GM23338 (cell line): ENCODE measurements around the gene KRT79. TPM values are rescaled to one million over a fixed set of nuclear protein-coding genes. Genes with fewer than 3 reads are reported as not detected.

ENCODE experiments used
- ATAC-seq: fragments of 200-7000 bp; cut with Tn5 transposase; 3 replicates; pipeline ENCODE4 v1.9.1; 2020
- DNase-seq: peaks from one replicate; pipeline ENCODE4 v3.0.0-alpha.2; 2015; ENCODE audit warnings: low spot score
- H2AFZ ChIP-seq: fragments of 200-600 bp; sonication (generic); 2 replicates; pipeline ENCODE4 v1.8.0; 2016; ENCODE audit warnings: antibody characterized with exemption, mild to moderate bottlenecking, moderate library complexity
- H3F3A ChIP-seq: fragments of 200-600 bp; sonication (generic); replicated peaks from 2 replicates; pipeline ENCODE4 v1.8.0; 2017; ENCODE audit warnings: antibody characterized with exemption, mixed run types, low read depth
- H3K27ac ChIP-seq: fragments of 200-600 bp; sonication (generic); 2 replicates; pipeline ENCODE4 v1.6.1; 2016; ENCODE audit warnings: low read depth
- H3K27me3 ChIP-seq: fragments of 200-600 bp; sonication (generic); 2 replicates; pipeline ENCODE4 v1.8.0; 2016; ENCODE audit warnings: mild to moderate bottlenecking, mixed run types, moderate library complexity; ENCODE audit not compliant: insufficient read depth
- H3K36me3 ChIP-seq: fragments of 200-600 bp; sonication (generic); 2 replicates; pipeline ENCODE4 v1.8.0; 2016; ENCODE audit warnings: mild to moderate bottlenecking; ENCODE audit not compliant: insufficient read depth
- H3K4me1 ChIP-seq: fragments of 200-600 bp; sonication (generic); 2 replicates; pipeline ENCODE4 v1.8.0; 2016; ENCODE audit warnings: mild to moderate bottlenecking, moderate library complexity; ENCODE audit not compliant: insufficient read depth
- H3K4me2 ChIP-seq: fragments of 200-600 bp; sonication (generic); 2 replicates; pipeline ENCODE4 v1.7.1; 2017; ENCODE audit warnings: mixed run types
- H3K4me3 ChIP-seq: fragments of 200-600 bp; sonication (generic); 2 replicates; pipeline ENCODE4 v1.6.1; 2016; ENCODE audit warnings: mixed run types
- H3K79me2 ChIP-seq: fragments of 200-600 bp; sonication (generic); replicated peaks from 2 replicates; pipeline ENCODE4 v1.8.0; 2017; ENCODE audit warnings: mild to moderate bottlenecking; ENCODE audit not compliant: insufficient read depth
- H3K9me2 ChIP-seq: fragments of 200-600 bp; sonication (generic); 2 replicates; pipeline ENCODE4 v1.8.0; 2017; ENCODE audit not compliant: insufficient read depth
- H4K20me1 ChIP-seq: fragments of 200-600 bp; sonication (generic); replicated peaks from 2 replicates; pipeline ENCODE4 v1.8.0; 2017; ENCODE audit warnings: mild to moderate bottlenecking; ENCODE audit not compliant: insufficient read depth
- H3K27ac Mint-ChIP-seq: 2 replicates; pipeline ENCODE4 v1.8.0; 2020; ENCODE audit warnings: inconsistent platforms, mild to moderate bottlenecking, moderate library complexity, mixed read lengths
- H3K27me3 Mint-ChIP-seq: 3 replicates; pipeline ENCODE4 v1.8.0; 2022; ENCODE audit warnings: low read depth, mild to moderate bottlenecking, moderate library complexity, mixed read lengths, inconsistent platforms; ENCODE audit not compliant: insufficient read depth, poor library complexity
- H3K36me3 Mint-ChIP-seq: 3 replicates; pipeline ENCODE4 v1.8.0; 2021; ENCODE audit warnings: low read depth, mild to moderate bottlenecking, inconsistent platforms, moderate library complexity, mixed read lengths
- H3K4me1 Mint-ChIP-seq: 3 replicates; pipeline ENCODE4 v1.8.0; 2020; ENCODE audit warnings: mild to moderate bottlenecking, inconsistent platforms, mixed read lengths
- H3K4me3 Mint-ChIP-seq: 3 replicates; pipeline ENCODE4 v1.8.0; 2021; ENCODE audit warnings: moderate library complexity, mild to moderate bottlenecking, inconsistent platforms, mixed read lengths
- H3K9me3 Mint-ChIP-seq: 3 replicates; pipeline ENCODE4 v1.8.0; 2020; ENCODE audit warnings: moderate library complexity, mild to moderate bottlenecking, inconsistent platforms, mixed read lengths
- EZH2phosphoT487 ChIP-seq: fragments of 200-600 bp; sonication (generic); IDR thresholded peaks from one replicate; pipeline ENCODE4 v1.8.1; 2018; ENCODE audit warnings: antibody characterized with exemption; ENCODE audit not compliant: unreplicated experiment
- JUNB ChIP-seq: IDR thresholded peaks from one replicate; pipeline ENCODE4 v1.6.1; 2016; ENCODE audit warnings: antibody characterized with exemption; ENCODE audit not compliant: unreplicated experiment
- NANOG ChIP-seq: IDR thresholded peaks from 2 replicates; pipeline ENCODE4 v1.6.1; 2016; ENCODE audit warnings: antibody characterized with exemption, borderline replicate concordance
- POLR2AphosphoS5 ChIP-seq: IDR thresholded peaks from 2 replicates; pipeline ENCODE4 v1.6.1; 2016; ENCODE audit warnings: antibody characterized with exemption, low read depth
- STAT1 ChIP-seq: IDR thresholded peaks from one replicate; pipeline ENCODE4 v1.6.1; 2016; ENCODE audit warnings: antibody characterized with exemption; ENCODE audit not compliant: unreplicated experiment
- polyA plus RNA-seq: library from polyadenylated mRNA; unstranded; fragments of >200 nt; fragmentation: Nextera tagmentation; extraction: Ambion mirVana; gene quantifications from 2 replicates; pipeline ENCODE4 v1.2.1, GENCODE V29; 2016
- total RNA-seq: library from RNA; depleted of rRNA; stranded (reverse); fragments of >200 nt; shearing (Covaris generic); gene quantifications from 2 replicates; pipeline ENCODE4 v1.2.3, GENCODE V29; 2014
- TF ChIP-seq, protein P1 (sequence below): fragments of 250-450 bp; sonication (Bioruptor Pico); IDR thresholded peaks from 2 replicates; pipeline ENCODE4 v1.5.0; 2020; ENCODE audit warnings: mild to moderate bottlenecking, moderate library complexity
- TF ChIP-seq, protein P2 (sequence below): IDR thresholded peaks from one replicate; pipeline ENCODE4 v1.6.1; 2018; ENCODE audit warnings: antibody characterized with exemption; ENCODE audit not compliant: unreplicated experiment
- TF ChIP-seq, protein P3 (sequence below): IDR thresholded peaks from 2 replicates; pipeline ENCODE4 v1.6.1; 2016; ENCODE audit warnings: antibody characterized with exemption

The KRT79 gene
- total and polyA plus RNA-seq, 2 experiments from 2014 or later = 0.21 TPM; not detected in 1

DNA sequence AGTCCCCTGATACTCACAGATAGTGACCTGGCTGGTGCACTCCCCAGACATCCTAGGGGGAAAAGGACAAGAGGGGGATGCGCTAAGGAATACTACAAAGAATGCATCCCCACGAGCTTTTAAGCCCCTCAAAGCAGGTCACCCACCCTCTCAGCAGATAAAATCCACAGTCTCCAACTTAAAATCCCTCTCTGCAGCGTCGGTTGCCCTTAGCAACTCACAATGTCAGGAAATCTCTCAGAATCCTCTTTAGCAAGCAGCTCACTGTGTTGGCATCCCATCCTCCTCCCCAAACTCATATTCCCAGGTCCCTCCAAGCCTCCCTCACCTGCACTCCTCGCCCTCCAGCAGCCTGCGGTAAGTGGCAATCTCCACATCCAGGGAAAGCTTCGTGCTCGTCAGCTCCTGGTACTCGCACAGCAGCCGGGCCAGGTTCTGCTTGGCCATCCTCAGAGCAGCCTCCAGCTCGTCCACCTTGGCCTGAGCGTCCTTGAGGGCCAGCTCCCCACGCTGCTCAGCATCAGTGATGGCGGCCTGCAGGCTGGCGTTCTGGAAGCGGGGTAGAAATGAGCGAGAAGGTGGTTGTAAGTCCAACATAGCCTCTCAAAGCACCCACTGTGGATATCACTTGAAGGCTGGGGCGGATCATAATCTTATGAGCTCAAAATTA lies 5.5 kb upstream of the KRT79 start (continued):
- TF ChIP-seq, protein P1, sequence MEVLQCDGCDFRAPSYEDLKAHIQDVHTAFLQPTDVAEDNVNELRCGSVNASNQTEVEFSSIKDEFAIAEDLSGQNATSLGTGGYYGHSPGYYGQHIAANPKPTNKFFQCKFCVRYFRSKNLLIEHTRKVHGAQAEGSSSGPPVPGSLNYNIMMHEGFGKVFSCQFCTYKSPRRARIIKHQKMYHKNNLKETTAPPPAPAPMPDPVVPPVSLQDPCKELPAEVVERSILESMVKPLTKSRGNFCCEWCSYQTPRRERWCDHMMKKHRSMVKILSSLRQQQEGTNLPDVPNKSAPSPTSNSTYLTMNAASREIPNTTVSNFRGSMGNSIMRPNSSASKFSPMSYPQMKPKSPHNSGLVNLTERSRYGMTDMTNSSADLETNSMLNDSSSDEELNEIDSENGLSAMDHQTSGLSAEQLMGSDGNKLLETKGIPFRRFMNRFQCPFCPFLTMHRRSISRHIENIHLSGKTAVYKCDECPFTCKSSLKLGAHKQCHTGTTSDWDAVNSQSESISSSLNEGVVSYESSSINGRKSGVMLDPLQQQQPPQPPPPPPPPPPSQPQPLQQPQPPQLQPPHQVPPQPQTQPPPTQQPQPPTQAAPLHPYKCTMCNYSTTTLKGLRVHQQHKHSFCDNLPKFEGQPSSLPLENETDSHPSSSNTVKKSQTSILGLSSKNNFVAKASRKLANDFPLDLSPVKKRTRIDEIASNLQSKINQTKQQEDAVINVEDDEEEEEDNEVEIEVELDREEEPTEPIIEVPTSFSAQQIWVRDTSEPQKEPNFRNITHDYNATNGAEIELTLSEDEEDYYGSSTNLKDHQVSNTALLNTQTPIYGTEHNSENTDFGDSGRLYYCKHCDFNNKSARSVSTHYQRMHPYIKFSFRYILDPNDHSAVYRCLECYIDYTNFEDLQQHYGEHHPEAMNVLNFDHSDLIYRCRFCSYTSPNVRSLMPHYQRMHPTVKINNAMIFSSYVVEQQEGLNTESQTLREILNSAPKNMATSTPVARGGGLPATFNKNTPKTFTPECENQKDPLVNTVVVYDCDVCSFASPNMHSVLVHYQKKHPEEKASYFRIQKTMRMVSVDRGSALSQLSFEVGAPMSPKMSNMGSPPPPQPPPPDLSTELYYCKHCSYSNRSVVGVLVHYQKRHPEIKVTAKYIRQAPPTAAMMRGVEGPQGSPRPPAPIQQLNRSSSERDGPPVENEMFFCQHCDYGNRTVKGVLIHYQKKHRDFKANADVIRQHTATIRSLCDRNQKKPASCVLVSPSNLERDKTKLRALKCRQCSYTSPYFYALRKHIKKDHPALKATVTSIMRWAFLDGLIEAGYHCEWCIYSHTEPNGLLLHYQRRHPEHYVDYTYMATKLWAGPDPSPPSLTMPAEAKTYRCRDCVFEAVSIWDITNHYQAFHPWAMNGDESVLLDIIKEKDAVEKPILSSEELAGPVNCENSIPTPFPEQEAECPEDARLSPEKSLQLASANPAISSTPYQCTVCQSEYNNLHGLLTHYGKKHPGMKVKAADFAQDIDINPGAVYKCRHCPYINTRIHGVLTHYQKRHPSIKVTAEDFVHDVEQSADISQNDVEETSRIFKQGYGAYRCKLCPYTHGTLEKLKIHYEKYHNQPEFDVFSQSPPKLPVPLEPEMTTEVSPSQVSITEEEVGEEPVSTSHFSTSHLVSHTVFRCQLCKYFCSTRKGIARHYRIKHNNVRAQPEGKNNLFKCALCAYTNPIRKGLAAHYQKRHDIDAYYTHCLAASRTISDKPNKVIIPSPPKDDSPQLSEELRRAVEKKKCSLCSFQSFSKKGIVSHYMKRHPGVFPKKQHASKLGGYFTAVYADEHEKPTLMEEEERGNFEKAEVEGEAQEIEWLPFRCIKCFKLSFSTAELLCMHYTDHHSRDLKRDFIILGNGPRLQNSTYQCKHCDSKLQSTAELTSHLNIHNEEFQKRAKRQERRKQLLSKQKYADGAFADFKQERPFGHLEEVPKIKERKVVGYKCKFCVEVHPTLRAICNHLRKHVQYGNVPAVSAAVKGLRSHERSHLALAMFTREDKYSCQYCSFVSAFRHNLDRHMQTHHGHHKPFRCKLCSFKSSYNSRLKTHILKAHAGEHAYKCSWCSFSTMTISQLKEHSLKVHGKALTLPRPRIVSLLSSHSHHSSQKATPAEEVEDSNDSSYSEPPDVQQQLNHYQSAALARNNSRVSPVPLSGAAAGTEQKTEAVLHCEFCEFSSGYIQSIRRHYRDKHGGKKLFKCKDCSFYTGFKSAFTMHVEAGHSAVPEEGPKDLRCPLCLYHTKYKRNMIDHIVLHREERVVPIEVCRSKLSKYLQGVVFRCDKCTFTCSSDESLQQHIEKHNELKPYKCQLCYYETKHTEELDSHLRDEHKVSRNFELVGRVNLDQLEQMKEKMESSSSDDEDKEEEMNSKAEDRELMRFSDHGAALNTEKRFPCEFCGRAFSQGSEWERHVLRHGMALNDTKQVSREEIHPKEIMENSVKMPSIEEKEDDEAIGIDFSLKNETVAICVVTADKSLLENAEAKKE (CRISPR knock-in tag) = no peak
- TF ChIP-seq NANOG (no peak), JUNB (no peak), EZH2phosphoT487 (no peak)

DNA sequence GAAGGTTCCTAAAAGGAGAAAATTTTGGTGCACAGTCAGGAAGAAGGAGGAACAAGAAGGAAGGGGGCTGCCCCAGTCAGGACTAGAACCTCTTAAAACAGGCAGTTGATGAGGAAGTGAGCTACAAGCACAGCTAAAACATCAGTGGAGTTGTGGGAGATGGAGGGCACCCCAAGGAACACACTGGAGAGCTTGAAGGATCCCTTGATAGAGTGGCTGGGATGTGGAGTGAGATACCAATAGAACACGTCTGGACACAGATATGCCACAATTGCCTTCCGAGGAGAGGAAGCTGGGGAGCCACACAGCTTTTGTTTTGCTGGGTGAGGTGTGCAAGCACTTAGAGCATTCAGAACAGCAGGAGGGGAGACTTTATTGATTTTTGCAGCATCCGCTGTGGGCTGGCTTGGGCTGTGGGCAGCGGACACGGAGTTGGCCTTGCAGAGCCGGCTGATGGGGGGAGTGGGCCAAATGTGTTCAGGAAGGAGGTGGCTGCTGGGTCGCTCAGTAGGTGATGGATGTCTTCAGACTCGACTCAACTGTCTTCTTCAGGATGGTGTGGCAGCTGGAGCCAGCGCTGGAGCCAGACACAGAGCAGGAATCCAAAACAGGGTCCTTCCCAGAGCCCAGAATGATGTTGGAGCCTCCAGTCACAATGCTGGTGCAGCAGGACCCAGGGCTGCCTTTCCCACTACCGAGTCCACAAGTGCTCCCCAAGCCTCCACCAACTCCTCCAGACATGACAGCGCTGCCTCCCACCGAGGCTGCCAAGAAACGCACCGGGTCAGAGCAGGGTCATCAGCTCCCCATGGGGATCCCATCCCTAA lies 4.7 kb upstream of the KRT79 start:
- no peak overlapping the region for H3K27ac ChIP-seq
- Mint-ChIP-seq H3K27ac (no peak overlapping the region), H3K36me3 (no peaks in the 10 kb centered on the region), H3K4me3 (no peak overlapping the region), H3K9me3 (no peaks in the 10 kb centered on the region), H3K4me1 (no peaks in the 10 kb centered on the region), H3K27me3 (peaks cover 7% of the 10 kb centered on the region)
- H3K9me2 ChIP-seq = no peaks in the 10 kb centered on the region
- no peaks in the 10 kb centered on the region for H3K36me3 ChIP-seq
- H3K27me3 ChIP-seq = no peaks in the 10 kb centered on the region
- H4K20me1 ChIP-seq = no peaks in the 10 kb centered on the region
- no peak for DNase-seq
- no peak for ATAC-seq
- no peaks in the 10 kb centered on the region for H3K4me1 ChIP-seq
- H3K4me2 ChIP-seq = no peak overlapping the region
- no peaks in the 10 kb centered on the region for H3F3A ChIP-seq
- H2AFZ ChIP-seq = no peak overlapping the region
- H3K79me2 ChIP-seq = no peaks in the 10 kb centered on the region
- H3K4me3 ChIP-seq = no peak overlapping the region
- TF ChIP-seq STAT1 (no peak), POLR2AphosphoS5 (no peak)
- TF ChIP-seq, protein P2, sequence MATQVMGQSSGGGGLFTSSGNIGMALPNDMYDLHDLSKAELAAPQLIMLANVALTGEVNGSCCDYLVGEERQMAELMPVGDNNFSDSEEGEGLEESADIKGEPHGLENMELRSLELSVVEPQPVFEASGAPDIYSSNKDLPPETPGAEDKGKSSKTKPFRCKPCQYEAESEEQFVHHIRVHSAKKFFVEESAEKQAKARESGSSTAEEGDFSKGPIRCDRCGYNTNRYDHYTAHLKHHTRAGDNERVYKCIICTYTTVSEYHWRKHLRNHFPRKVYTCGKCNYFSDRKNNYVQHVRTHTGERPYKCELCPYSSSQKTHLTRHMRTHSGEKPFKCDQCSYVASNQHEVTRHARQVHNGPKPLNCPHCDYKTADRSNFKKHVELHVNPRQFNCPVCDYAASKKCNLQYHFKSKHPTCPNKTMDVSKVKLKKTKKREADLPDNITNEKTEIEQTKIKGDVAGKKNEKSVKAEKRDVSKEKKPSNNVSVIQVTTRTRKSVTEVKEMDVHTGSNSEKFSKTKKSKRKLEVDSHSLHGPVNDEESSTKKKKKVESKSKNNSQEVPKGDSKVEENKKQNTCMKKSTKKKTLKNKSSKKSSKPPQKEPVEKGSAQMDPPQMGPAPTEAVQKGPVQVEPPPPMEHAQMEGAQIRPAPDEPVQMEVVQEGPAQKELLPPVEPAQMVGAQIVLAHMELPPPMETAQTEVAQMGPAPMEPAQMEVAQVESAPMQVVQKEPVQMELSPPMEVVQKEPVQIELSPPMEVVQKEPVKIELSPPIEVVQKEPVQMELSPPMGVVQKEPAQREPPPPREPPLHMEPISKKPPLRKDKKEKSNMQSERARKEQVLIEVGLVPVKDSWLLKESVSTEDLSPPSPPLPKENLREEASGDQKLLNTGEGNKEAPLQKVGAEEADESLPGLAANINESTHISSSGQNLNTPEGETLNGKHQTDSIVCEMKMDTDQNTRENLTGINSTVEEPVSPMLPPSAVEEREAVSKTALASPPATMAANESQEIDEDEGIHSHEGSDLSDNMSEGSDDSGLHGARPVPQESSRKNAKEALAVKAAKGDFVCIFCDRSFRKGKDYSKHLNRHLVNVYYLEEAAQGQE = no peak
- TF ChIP-seq, protein P3, sequence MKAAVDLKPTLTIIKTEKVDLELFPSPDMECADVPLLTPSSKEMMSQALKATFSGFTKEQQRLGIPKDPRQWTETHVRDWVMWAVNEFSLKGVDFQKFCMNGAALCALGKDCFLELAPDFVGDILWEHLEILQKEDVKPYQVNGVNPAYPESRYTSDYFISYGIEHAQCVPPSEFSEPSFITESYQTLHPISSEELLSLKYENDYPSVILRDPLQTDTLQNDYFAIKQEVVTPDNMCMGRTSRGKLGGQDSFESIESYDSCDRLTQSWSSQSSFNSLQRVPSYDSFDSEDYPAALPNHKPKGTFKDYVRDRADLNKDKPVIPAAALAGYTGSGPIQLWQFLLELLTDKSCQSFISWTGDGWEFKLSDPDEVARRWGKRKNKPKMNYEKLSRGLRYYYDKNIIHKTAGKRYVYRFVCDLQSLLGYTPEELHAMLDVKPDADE = no peak
